Karpas-422 (cell line): Measurements from ENCODE around the gene ALPL. TPM values are rescaled to one million over a fixed set of nuclear protein-coding genes. Genes with fewer than 3 reads are reported as not detected.

Experiments used
- DNase-seq: peaks from one replicate; pipeline ENCODE4 v3.0.0-alpha.2; 2015
- H2AFZ ChIP-seq: fragments of 200-600 bp; sonication (generic); 2 replicates; pipeline ENCODE4 v1.6.1; 2014; ENCODE audit warnings: antibody characterized with exemption, low read length, mixed read lengths
- H3K27ac ChIP-seq: fragments of 200-600 bp; sonication (generic); 2 replicates; pipeline ENCODE4 v1.5.1; 2014; ENCODE audit warnings: mild to moderate bottlenecking, low read length, moderate library complexity
- H3K27me3 ChIP-seq: fragments of 200-600 bp; sonication (generic); 2 replicates; pipeline ENCODE4 v1.6.1; 2014; ENCODE audit warnings: low read length, mixed read lengths
- H3K36me3 ChIP-seq: fragments of 200-600 bp; sonication (generic); 2 replicates; pipeline ENCODE4 v1.6.1; 2014; ENCODE audit warnings: low read length, mixed read lengths; ENCODE audit not compliant: insufficient read depth
- H3K4me1 ChIP-seq: fragments of 200-600 bp; sonication (generic); 2 replicates; pipeline ENCODE4 v1.6.1; 2014; ENCODE audit warnings: mild to moderate bottlenecking, low read length, mixed read lengths
- H3K4me2 ChIP-seq: fragments of 200-600 bp; sonication (generic); 2 replicates; pipeline ENCODE4 v1.6.1; 2014; ENCODE audit warnings: low read length, low read depth, mild to moderate bottlenecking; ENCODE audit not compliant: poor library complexity, severe bottlenecking
- H3K4me3 ChIP-seq: fragments of 200-600 bp; sonication (generic); 2 replicates; pipeline ENCODE4 v1.5.1; 2014; ENCODE audit warnings: mild to moderate bottlenecking, antibody characterized with exemption, low read length, mixed read lengths
- H3K79me2 ChIP-seq: fragments of 200-600 bp; sonication (generic); 2 replicates; pipeline ENCODE4 v1.6.1; 2014; ENCODE audit warnings: mild to moderate bottlenecking, low read length, mixed read lengths
- H3K9ac ChIP-seq: fragments of 200-600 bp; sonication (generic); 2 replicates; pipeline ENCODE4 v1.6.0; 2014; ENCODE audit warnings: low read length
- H3K9me2 ChIP-seq: fragments of 200-600 bp; sonication (generic), shearing (Covaris generic); replicated peaks from 2 replicates; pipeline ENCODE4 v1.6.0; 2014; ENCODE audit warnings: mild to moderate bottlenecking, low read length, moderate library complexity; ENCODE audit not compliant: insufficient read depth
- H3K9me3 ChIP-seq: fragments of 300-700, 200-600 bp; sonication (generic); 2 replicates; pipeline ENCODE4 v1.6.1; 2014; ENCODE audit warnings: low read length, mixed read lengths
- H4K20me1 ChIP-seq: fragments of 200-600 bp; sonication (generic); 2 replicates; pipeline ENCODE4 v1.6.1; 2014; ENCODE audit warnings: mild to moderate bottlenecking, antibody characterized with exemption, low read length, low read depth; ENCODE audit not compliant: insufficient read depth
- total RNA-seq: library from RNA; depleted of rRNA; stranded (reverse); fragments of >200 nt; shearing (Covaris generic); gene quantifications from 2 replicates; pipeline ENCODE4 v1.2.3, GENCODE V29; 2014; ENCODE audit warnings: low replicate concordance

The ALPL gene
- total RNA-seq, 1 experiment from 2014 or later, result not detected

DNA sequence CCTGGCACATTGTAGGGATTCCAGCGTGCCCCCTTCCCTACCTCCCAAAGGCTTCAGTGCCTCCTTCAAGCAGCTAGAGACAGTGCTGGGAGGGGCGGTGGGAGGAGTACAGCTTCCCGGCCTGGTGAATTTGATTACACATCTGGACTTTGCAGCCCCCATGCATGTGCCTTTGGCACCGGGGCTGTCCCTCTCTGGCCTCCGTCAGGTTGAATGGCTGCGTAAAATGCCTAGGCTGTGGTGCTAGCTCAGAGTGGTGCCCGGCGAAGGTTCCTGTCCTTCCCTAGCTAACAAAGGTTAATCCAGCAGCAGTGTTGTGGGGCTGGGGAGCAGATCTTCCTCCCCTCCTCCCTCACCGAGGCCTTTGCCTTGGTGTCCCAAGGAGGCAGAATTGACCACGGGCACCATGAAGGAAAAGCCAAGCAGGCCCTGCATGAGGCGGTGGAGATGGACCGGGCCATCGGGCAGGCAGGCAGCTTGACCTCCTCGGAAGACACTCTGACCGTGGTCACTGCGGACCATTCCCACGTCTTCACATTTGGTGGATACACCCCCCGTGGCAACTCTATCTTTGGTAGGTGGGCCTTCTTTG, 66.2 kb downstream of the ALPL start:
- no peaks in the 10 kb centered on the region for H3K9me3 ChIP-seq
- no peak overlapping the region for H3K9ac ChIP-seq
- no peak overlapping the region for H3K27ac ChIP-seq
- no peaks in the 10 kb centered on the region for H4K20me1 ChIP-seq
- H3K4me1 ChIP-seq, result no peaks in the 10 kb centered on the region
- H3K4me3 ChIP-seq, result no peak overlapping the region
- no peak overlapping the region for H3K4me2 ChIP-seq
- H3K9me2 ChIP-seq, result no peaks in the 10 kb centered on the region
- no peaks in the 10 kb centered on the region for H3K36me3 ChIP-seq
- H3K79me2 ChIP-seq, result no peaks in the 10 kb centered on the region
- no peak overlapping the region for H2AFZ ChIP-seq
- no peaks in the 10 kb centered on the region for H3K27me3 ChIP-seq
- no peak for DNase-seq

DNA sequence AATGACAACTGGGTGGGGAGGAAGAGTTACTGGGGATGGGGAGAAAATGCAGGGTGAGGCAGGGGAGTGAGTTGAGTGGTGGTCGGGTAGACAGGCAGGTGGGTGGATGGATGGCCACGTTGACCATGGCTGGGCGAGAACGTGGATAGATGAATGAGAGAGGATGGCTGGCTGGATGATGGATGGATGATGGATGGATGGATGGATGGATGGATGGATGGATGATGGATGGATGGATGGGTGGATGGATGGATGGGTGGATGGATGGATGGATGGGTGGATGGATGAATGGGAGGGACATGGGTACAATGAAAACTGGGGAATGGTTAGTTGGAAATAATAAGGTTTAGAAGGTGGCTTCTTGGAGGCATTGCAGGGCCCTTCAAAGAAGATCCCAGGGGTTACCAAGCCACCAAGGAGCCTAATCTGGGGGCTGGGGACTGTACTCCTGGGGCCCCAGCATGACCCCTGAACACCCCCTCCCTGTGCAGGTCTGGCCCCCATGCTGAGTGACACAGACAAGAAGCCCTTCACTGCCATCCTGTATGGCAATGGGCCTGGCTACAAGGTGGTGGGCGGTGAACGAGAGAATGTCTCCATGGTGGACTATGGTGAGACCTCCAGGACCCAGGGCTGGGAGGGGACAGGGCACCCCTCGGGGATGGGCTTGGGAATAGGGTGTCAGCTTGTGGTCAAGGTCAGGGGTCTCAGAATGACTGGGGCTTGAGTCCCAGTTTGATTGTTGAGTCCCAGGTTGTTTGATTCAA, 67.0 kb downstream of the ALPL start:
- Histone ChIP-seq H3K27ac (no peak overlapping the region), H3K4me2 (no peak overlapping the region), H3K27me3 (no peaks in the 10 kb centered on the region), H4K20me1 (no peaks in the 10 kb centered on the region), H3K9ac (no peak overlapping the region), H3K9me2 (no peaks in the 10 kb centered on the region), H3K4me1 (no peaks in the 10 kb centered on the region), H3K9me3 (no peaks in the 10 kb centered on the region), H2AFZ (no peak overlapping the region), H3K36me3 (no peaks in the 10 kb centered on the region), H3K79me2 (no peaks in the 10 kb centered on the region), H3K4me3 (no peak overlapping the region)
- no peak for DNase-seq

DNA sequence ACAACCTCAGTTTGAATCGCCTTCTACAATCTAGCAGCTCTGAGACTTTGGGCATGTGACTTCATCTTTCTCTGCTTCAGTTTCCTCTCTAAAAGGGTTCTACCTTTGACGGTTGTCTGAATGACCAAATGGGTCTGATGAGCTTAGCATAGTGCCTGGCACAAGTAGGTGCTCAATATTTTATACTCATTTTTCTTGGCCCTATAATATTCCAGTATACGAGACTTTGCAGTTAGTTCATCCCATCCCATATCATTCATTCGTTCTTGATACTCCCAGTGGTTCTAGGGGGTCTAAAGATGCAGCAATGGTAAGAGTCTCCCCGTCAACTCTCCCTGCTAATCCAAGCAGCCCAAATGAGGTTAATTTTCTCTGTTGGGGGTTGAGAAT, 67.6 kb downstream of the ALPL start:
- H3K4me1 ChIP-seq, result no peaks in the 10 kb centered on the region
- no peaks in the 10 kb centered on the region for H3K9me3 ChIP-seq
- H2AFZ ChIP-seq, result no peak overlapping the region
- H3K27ac ChIP-seq, result no peak overlapping the region
- no peaks in the 10 kb centered on the region for H3K36me3 ChIP-seq
- no peaks in the 10 kb centered on the region for H3K27me3 ChIP-seq
- no peaks in the 10 kb centered on the region for H3K79me2 ChIP-seq
- DNase-seq, result no peak
- no peak overlapping the region for H3K9ac ChIP-seq
- no peak overlapping the region for H3K4me2 ChIP-seq
- H3K9me2 ChIP-seq, result no peaks in the 10 kb centered on the region
- H4K20me1 ChIP-seq, result no peaks in the 10 kb centered on the region
- H3K4me3 ChIP-seq, result no peak overlapping the region

GRCh38 chr1:21577324-21577723, 68.1 kb downstream of the ALPL start:
- Histone ChIP-seq H3K79me2 (no peaks in the 10 kb centered on the region), H3K4me2 (no peak overlapping the region), H3K4me3 (no peak overlapping the region), H3K36me3 (no peaks in the 10 kb centered on the region), H3K9me3 (no peaks in the 10 kb centered on the region), H3K4me1 (no peaks in the 10 kb centered on the region), H3K27ac (no peak overlapping the region), H3K27me3 (no peaks in the 10 kb centered on the region), H2AFZ (no peak overlapping the region), H4K20me1 (no peaks in the 10 kb centered on the region), H3K9ac (no peak overlapping the region), H3K9me2 (no peaks in the 10 kb centered on the region)
- no peak for DNase-seq

DNA sequence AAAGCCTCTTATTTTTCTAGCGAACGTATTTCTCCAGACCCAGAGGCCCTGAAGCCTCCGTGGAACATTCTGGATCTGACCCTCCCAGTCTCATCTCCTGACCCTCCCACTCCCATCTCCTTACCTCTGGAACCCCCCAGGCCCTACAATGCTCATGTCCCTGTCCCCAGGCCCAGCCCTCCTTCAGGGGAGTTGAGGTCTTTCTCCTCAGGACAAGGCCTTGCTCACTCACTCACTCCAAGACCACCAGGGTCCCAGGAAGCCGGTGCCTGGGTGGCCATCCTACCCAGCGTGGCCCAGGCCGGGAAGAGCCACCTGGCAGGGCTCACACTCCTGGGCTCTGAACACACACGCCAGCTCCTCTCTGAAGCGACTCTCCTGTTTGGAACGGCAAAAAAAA, 68.7 kb downstream of the ALPL start:
- no peaks in the 10 kb centered on the region for H3K79me2 ChIP-seq
- no peaks in the 10 kb centered on the region for H3K36me3 ChIP-seq
- H3K4me2 ChIP-seq, result no peak overlapping the region
- H3K9ac ChIP-seq, result no peak overlapping the region
- H2AFZ ChIP-seq, result no peak overlapping the region
- H3K9me2 ChIP-seq, result no peaks in the 10 kb centered on the region
- H3K4me1 ChIP-seq, result no peaks in the 10 kb centered on the region
- H3K27ac ChIP-seq, result no peak overlapping the region
- no peak for DNase-seq
- H3K4me3 ChIP-seq, result no peak overlapping the region
- H3K9me3 ChIP-seq, result no peaks in the 10 kb centered on the region
- H3K27me3 ChIP-seq, result no peaks in the 10 kb centered on the region
- no peaks in the 10 kb centered on the region for H4K20me1 ChIP-seq

DNA sequence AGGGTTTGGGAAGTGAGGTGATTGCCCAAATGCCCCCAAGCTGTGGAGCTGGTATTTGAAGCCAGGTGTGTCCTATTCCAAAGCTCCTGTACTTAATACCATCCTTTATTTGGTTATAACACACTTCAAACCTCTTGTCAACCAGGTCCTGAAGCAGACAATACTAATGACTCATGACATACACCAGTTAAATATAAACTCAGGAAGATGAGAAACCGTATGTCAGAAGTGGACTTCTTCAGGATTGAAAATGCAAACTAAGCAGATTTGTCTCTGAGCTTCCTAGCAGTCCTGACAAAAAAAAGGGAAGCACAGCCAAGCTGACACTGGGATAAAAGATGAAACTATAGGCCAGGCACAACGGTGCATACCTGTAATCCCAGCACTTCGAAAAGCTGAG, 70.6 kb downstream of the ALPL start:
- H3K36me3 ChIP-seq, result no peaks in the 10 kb centered on the region
- no peaks in the 10 kb centered on the region for H3K27me3 ChIP-seq
- H4K20me1 ChIP-seq, result no peaks in the 10 kb centered on the region
- no peak overlapping the region for H3K27ac ChIP-seq
- H3K9me3 ChIP-seq, result no peaks in the 10 kb centered on the region
- H2AFZ ChIP-seq, result no peak overlapping the region
- no peak overlapping the region for H3K4me3 ChIP-seq
- no peaks in the 10 kb centered on the region for H3K4me1 ChIP-seq
- no peak overlapping the region for H3K9ac ChIP-seq
- no peaks in the 10 kb centered on the region for H3K79me2 ChIP-seq
- DNase-seq, result no peak
- H3K9me2 ChIP-seq, result no peaks in the 10 kb centered on the region
- no peak overlapping the region for H3K4me2 ChIP-seq

DNA sequence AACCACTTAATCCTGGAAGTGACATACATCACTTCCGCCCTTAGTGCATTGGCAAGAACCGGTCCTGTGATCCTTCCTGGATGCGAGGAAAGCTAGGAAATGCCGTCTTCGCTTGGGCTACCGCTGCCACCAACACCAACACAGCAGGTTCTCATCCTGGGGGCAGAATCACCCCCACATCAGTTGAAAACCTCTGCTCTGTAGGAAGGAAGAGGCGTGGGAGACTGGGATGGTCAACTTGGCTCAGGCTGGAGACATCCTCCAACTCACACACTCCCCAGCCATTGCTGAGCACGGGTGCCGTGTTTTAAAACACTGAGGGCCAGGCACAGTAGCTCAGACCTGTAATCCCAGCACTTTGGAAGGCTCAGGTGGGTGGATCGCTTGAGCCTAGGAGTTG, 74.9 kb downstream of the ALPL start:
- Histone ChIP-seq H3K9me3 (no peaks in the 10 kb centered on the region), H4K20me1 (no peaks in the 10 kb centered on the region), H3K27me3 (no peaks in the 10 kb centered on the region), H3K27ac (no peak overlapping the region), H3K9ac (no peak overlapping the region), H3K4me1 (no peaks in the 10 kb centered on the region), H3K36me3 (no peaks in the 10 kb centered on the region), H3K4me2 (no peak overlapping the region), H3K4me3 (no peak overlapping the region), H3K79me2 (no peaks in the 10 kb centered on the region), H2AFZ (no peak overlapping the region), H3K9me2 (no peaks in the 10 kb centered on the region)
- no peak for DNase-seq

GRCh38 chr1:21585037-21585436, 75.8 kb downstream of the ALPL start:
- H2AFZ ChIP-seq, result no peak overlapping the region
- H3K27me3 ChIP-seq, result no peaks in the 10 kb centered on the region
- DNase-seq, result no peak
- H4K20me1 ChIP-seq, result no peaks in the 10 kb centered on the region
- no peaks in the 10 kb centered on the region for H3K36me3 ChIP-seq
- no peak overlapping the region for H3K27ac ChIP-seq
- no peak overlapping the region for H3K9ac ChIP-seq
- no peaks in the 10 kb centered on the region for H3K9me2 ChIP-seq
- H3K4me3 ChIP-seq, result no peak overlapping the region
- H3K4me1 ChIP-seq, result no peaks in the 10 kb centered on the region
- no peak overlapping the region for H3K4me2 ChIP-seq
- H3K79me2 ChIP-seq, result no peaks in the 10 kb centered on the region
- no peaks in the 10 kb centered on the region for H3K9me3 ChIP-seq
